Measurements from ENCODE around the gene TNNI2.
"Not testable (repeated sequence)": the region's sequence is repeated elsewhere in the genome, so short reads cannot be mapped to it uniquely, and the experiment has no call there.

TNNI2 gene

DNA sequence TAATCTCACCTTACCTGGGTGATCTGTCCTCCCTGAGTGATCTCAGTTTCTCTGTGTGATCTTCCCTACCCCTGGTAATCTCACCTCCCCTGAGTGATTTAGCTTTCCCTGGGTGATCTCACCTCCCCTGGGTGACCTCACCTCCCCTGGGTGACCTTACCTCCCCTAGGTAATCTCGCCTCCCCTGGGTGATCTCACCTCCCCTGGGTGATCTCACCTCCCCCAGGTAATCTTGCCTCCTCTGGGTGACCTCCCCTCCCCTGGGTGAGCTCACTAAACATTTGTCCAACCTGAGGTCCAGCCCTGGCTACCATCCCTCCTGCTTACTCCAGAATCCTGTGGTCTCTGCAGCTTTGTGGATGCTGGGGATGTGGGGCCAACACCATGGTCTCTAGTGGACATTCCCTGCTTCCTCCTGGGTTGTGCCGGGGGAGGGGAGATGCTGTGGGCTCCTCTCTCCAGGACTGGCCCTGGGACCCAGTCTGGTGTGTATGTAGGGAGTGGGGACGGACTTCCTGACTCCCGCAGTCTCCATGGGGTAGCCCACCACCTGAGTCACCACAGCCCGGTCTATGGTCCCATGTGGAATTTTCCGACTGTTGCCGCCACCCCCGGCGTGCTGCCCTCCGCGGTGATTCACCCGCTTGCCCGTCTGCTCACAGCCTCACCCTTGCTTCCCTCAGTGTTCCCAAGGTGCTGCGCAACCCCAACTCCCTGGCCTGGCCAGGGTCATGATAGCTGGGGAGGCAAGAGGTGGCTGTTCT lies 24.0 kb downstream of the TNNI2 start:
- DNase-seq = no peak

DNA sequence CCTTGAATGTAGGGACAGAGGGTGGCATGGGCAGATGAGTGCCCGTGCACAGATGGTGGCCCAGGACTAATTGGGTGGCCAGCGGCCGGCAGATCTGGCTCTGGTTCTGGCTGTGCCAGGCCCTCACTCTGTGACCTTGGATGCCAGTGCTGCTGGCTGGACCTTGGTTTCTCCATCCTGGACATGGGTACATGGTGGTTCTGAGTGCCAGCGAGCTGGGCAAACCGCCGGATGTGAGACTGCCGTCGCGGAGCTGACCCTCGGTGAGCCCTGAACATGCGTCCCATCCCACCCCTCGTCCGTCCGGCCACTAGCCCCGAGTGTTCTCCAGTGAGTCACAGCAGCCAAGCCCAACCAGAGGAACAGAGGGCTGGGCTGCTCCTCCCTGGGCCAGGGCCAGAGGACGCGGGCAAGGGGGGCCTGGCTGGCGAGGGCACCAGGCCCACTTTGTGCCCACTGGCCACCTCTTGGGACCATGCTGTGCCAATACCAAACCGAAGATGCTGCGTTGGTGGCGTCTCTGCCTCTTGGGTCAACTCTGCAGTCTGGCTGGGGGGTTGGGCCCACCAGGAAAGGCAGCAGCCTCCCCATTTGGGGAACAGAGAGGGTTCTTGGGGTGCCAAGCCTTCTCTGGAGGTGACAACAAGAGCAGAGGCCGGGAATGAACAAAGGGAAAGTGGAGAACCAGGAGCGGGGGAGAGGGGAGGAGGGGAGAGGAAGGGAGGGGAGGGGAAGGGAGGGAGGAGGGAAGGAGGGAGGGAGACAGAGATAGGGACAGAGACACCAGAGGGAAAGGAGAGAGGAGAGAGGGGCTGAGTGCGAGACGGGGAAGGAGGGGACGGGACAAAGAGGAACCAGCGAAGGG lies 24.8 kb downstream of the TNNI2 start:
- DNase-seq = peak in 10 of 14 donors; percentile 20 to 84 (median 42)

GRCh38 chr11:1864231-1864630 lies 25.4 kb downstream of the TNNI2 start:
- peak in 2 of 14 donors; percentile 51 to 53 for DNase-seq

DNA sequence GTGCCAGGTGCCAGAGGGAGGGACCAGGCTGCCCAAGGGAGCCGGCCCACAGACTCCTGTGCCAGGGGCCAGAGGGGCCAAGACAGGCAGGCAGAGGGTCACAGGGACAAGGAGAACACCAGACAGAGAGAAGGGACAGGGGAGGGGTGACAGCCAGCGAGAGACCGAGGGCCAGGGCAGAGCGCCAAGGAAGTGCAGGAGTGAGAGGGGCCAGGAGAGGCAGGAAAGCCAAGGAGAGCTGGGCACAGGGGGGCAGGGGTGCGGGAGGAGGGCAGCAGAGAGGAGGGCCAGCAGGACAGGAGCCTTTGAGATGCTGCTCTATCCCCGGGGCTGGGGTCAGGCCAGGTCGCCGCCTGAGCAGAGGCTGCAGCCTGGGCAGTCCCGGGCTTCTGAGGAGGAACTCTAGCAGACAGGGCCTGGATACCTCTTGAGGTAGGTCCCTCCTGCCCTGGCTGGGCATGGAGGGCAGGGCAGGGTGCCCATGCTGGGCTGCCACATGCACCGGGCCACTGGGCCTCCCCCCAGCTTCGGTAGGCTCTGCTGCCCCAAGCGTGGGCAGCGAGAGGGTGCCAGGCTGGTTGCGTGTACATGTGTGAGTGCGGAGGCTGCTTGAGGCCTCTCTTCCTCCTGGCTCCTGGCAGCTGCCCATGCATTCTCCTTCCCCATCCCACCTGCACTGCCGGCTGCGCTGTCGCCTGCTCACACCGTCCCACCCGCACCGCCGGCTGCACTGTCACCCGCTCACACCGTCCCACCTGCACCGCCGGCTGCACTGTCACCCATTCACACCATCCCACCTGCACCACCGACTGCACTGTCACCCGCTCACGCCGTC lies 26.3 kb downstream of the TNNI2 start:
- DNase-seq = peak in 2 of 14 donors; percentile 35

DNA sequence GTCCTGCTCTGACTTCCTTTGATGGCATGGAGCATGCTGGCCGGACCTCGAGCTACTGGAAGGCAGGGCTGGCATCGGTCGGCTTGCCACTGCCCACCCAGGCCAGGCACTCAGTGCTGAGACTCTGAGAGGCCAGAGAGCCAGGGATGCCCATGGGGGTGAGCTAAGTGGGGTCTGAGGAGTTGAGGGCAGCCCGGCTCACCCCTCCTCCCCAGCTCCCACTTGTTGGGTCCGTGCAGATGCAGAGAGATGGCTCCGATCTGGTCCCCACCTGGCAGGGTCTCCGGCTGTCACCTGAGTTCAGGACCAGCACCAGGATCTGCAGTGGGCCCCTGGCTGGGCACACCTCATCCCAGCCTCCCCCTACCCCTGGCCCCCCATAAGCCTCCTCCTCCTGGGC lies 27.4 kb downstream of the TNNI2 start:
- no peak for DNase-seq

- no peak for DNase-seq
Measured at GRCh38 chr11:1866776-1867175, 28.0 kb downstream of the TNNI2 start.

GRCh38 chr11:1867381-1867780 lies 28.6 kb downstream of the TNNI2 start:
- no peak for DNase-seq

GRCh38 chr11:1868056-1868635 lies 29.4 kb downstream of the TNNI2 start:
- DNase-seq = no peak

DNA sequence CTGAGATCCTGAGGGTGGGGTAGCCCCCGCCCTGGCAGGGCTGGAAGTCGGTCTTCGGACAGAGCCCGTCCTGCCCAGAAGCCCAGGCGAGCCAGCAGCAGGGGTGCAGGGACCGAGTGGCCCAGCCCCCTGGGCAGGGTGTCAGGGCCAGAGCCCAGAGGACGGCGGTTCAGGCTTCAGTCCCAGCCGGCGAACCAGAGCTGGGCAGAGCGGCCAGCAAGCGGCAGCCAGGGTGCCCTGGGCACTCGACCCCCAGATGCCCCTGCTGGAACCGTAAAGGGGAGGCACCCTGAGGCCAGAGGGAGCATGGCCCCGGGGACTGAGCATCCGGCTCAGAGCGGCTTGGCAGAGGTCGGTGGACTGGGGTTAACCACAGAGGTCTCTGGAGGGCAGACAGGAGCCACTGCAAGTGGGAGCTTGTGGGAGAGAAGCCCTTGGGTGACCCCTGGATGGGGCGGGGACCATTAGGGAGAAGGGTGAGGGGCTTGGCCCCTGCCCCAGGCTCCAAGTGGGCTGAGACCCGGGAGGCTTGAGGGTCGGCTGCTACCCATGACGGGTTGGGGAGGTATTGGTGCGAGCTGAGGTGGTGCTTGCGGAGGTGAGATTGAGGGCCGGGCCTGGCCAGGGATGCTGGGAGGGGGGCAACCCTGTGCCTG lies 30.0 kb downstream of the TNNI2 start:
- DNase-seq = no peak

GRCh38 chr11:1869427-1870325 lies 30.9 kb downstream of the TNNI2 start:
- DNase-seq = no peak

GRCh38 chr11:1870326-1870696 lies 31.5 kb downstream of the TNNI2 start:
- no peak for DNase-seq

DNA sequence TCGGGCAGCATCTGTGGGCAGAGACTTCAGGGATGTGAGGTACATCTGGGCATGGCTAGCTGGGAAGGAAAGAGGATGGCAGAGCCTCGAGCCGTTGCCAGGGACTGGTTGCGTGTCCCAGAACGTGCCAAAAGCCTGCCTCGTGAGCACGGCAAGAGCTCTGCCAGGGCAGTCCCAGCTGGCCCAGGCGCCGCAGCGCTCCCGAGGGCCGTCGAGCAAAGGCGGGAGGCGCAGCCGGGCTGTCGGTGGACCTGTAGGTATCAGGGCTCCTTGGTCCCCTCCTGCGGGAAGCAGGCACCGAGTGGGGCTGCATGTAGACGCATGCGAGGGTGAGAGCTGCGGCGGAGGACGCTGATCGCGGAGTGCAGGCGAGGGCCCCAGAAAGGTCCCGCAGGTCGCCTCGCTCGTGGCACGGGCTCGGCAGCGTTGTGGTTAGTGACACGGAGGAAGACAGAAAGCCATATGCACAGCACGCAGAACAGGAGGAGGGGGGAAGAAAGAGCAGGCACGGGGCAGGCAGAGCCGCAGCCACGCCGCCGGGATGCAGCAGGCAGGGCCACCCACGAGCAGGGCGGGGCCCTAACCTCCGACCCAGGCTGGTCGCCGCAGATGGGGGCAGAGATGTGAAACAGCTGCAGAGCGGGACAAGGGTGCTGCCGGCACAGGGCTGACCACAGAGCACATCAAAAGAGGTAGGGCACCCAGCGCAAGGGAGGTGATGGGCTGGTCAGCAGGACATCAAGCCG lies 32.1 kb downstream of the TNNI2 start:
- DNase-seq = peak in 2 of 14 donors; percentile 25 to 45

DNA sequence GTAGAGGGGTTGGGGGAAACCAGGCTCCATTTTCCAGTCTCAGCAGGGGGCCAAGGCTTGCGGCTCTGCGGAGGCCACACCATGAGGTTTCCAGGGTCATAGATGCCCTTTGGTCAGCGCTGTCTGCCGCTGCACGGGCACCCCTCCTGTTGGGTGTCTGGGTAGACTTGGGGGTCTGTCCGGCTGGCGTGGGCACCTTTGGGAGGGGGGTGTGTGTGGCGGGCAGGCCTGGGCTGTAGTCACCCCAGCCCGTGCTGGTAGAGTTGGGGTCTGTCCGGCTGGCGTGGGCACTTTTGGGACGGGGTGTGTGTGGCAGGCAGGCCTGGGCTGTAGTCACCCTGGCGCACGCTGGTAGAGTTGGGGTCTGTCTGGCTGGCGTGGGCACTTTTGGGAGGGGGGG lies 32.8 kb downstream of the TNNI2 start:
- no peak for DNase-seq

GRCh38 chr11:1872267-1872985 lies 33.6 kb downstream of the TNNI2 start:
- DNase-seq = no peak

GRCh38 chr11:1873048-1873812 lies 34.4 kb downstream of the TNNI2 start:
- DNase-seq = no peak

GRCh38 chr11:1873813-1874150 lies 35.0 kb downstream of the TNNI2 start:
- not testable (repeated sequence) for DNase-seq

GRCh38 chr11:1874441-1875092 lies 35.8 kb downstream of the TNNI2 start:
- not testable (repeated sequence) for DNase-seq
